ENCODE results near the gene PPP1R7. TPM values are rescaled to one million over a fixed set of nuclear protein-coding genes. Genes with fewer than 3 reads are reported as not detected.

Gene PPP1R7
- total and polyA plus RNA-seq, 4 donors: 18.0 to 45.8 (median 29.0) TPM

GRCh38 chr2:241125626-241126025, 24.6 kb upstream of the PPP1R7 start:
- Histone ChIP-seq H3K27ac (ENCODE audit: low read depth in 1 of 2, low read length in 2 of 2) (no peak overlapping the region), H3K4me3 (ENCODE audit: low read depth in 1 of 3, low read length in 3 of 3) (no peak overlapping the region), H3K4me1 (ENCODE audit: control insufficient read depth in 4 of 4, insufficient read depth in 4 of 4, low read length in 3 of 4) (peaks cover 0 to 4% (median 2%) of the 10 kb centered on the region in 4 donors), H3K27me3 (ENCODE audit: control insufficient read depth in 4 of 4, insufficient read depth in 4 of 4, low read length in 3 of 4) (no peaks in the 10 kb centered on the region), H3K9me3 (ENCODE audit: control insufficient read depth in 4 of 4, low read length in 3 of 4) (no peaks in the 10 kb centered on the region), H3K9ac (ENCODE audit: low read depth in 1 of 2, low read length in 2 of 2) (no peak overlapping the region), H3K36me3 (ENCODE audit: control insufficient read depth in 4 of 4, insufficient read depth in 3 of 4, low read depth in 1 of 4, low read length in 3 of 4) (no peaks in the 10 kb centered on the region)
- TF ChIP-seq GABPA (IDR thresholded peaks at IDR 0.05 in 1 of 2, conservative IDR thresholded peaks at IDR 0.05 in 1 of 2): no peak
- TF ChIP-seq ZBTB33 (IDR thresholded peaks at IDR 0.05): no peak
- DNase-seq (ENCODE audit: low spot score): no peak
- whole genome bisulfite sequencing: 95% methylated on average over 13 of the region's 13 CpGs

DNA sequence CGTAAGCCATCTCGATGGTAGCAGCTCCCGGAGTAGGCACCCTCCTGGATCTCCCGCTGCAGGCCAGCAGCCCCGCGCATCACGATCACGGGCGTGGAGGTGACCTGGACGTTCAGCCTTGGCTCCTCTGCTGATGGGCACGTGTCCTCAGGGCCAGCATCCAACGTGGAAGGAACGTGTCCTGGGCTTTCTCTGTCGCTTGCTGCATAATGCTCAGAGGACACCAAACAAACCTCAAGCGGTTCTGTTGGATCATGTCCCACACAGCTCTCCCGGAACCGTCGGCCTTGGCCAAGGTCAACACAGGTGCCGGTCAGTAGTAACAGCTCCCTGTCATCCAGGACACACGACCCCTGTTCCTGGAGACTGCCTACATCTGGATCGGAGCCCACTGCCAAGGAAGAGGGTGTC, 24.1 kb upstream of the PPP1R7 start:
- TF ChIP-seq GABPA (IDR thresholded peaks at IDR 0.05 in 1 of 2, conservative IDR thresholded peaks at IDR 0.05 in 1 of 2): no peak
- TF ChIP-seq, protein P1, sequence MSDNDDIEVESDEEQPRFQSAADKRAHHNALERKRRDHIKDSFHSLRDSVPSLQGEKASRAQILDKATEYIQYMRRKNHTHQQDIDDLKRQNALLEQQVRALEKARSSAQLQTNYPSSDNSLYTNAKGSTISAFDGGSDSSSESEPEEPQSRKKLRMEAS (IDR thresholded peaks at IDR 0.05): no peak
- WGBS: 62% methylated on average over 21 of the region's 21 CpGs
- Histone ChIP-seq H3K4me3 (ENCODE audit: low read depth in 1 of 3, low read length in 3 of 3) (no peak overlapping the region), H3K9ac (ENCODE audit: low read depth in 1 of 2, low read length in 2 of 2) (no peak overlapping the region), H3K9me3 (ENCODE audit: control insufficient read depth in 4 of 4, low read length in 3 of 4) (no peaks in the 10 kb centered on the region), H3K27me3 (ENCODE audit: control insufficient read depth in 4 of 4, insufficient read depth in 4 of 4, low read length in 3 of 4) (no peaks in the 10 kb centered on the region), H3K4me1 (ENCODE audit: control insufficient read depth in 4 of 4, insufficient read depth in 4 of 4, low read length in 3 of 4) (peaks cover 0 to 4% (median 2%) of the 10 kb centered on the region in 4 donors), H3K36me3 (ENCODE audit: control insufficient read depth in 4 of 4, insufficient read depth in 3 of 4, low read depth in 1 of 4, low read length in 3 of 4) (no peaks in the 10 kb centered on the region), H3K27ac (ENCODE audit: low read depth in 1 of 2, low read length in 2 of 2) (no peak overlapping the region)
- DNase-seq (ENCODE audit: low spot score): no peak

DNA sequence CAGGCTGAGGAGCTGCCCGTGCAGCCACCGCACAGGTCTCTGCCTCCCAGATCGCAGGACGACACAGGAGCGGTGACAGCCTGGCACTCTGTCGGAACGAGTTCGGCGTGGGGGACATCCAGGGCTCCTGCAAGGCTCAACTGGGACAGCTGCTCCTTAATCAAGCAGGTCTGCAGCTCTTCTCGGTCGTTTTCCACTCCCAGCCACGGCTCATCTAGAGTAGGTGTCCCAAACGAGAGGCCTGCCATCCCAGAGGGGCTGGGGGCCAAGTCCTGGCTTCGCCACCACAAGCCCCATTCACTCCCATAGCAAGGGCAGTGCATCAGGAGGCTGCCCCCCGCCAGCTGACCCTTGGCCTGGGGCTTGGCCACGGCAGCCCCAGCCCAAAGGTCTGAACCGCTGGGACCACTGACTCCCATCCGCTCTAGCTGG, 23.5 kb upstream of the PPP1R7 start:
- no peaks in the 10 kb centered on the region for H3K9me3 ChIP-seq (ENCODE audit: control insufficient read depth in 4 of 4, low read length in 3 of 4)
- H3K36me3 ChIP-seq (ENCODE audit: control insufficient read depth in 4 of 4, insufficient read depth in 3 of 4, low read depth in 1 of 4, low read length in 3 of 4): no peaks in the 10 kb centered on the region
- H3K27ac ChIP-seq (ENCODE audit: low read depth in 1 of 2, low read length in 2 of 2): no peak overlapping the region
- no peak overlapping the region for H3K9ac ChIP-seq (ENCODE audit: low read depth in 1 of 2, low read length in 2 of 2)
- DNase-seq (ENCODE audit: low spot score): no peak
- peaks cover 0 to 4% (median 2%) of the 10 kb centered on the region in 4 donors for H3K4me1 ChIP-seq (ENCODE audit: control insufficient read depth in 4 of 4, insufficient read depth in 4 of 4, low read length in 3 of 4)
- H3K27me3 ChIP-seq (ENCODE audit: control insufficient read depth in 4 of 4, insufficient read depth in 4 of 4, low read length in 3 of 4): no peaks in the 10 kb centered on the region
- 97% methylated on average over 18 of the region's 18 CpGs for WGBS
- no peak overlapping the region for H3K4me3 ChIP-seq (ENCODE audit: low read depth in 1 of 3, low read length in 3 of 3)
- TF ChIP-seq CTCF (IDR thresholded peaks at IDR 0.05; ENCODE audit: low read depth, low read length, missing input control): no peak
- TF ChIP-seq JUND (IDR thresholded peaks at IDR 0.05): no peak
- TF ChIP-seq HNF4A (conservative IDR thresholded peaks at IDR 0.05): no peak
- TF ChIP-seq FOXA2 (IDR thresholded peaks at IDR 0.05): no peak
- TF ChIP-seq SP1 (IDR thresholded peaks at IDR 0.05): no peak

GRCh38 chr2:241128266-241128665, 22.0 kb upstream of the PPP1R7 start:
- peaks cover 0 to 4% (median 2%) of the 10 kb centered on the region in 4 donors for H3K4me1 ChIP-seq (ENCODE audit: control insufficient read depth in 4 of 4, insufficient read depth in 4 of 4, low read length in 3 of 4)
- no peaks in the 10 kb centered on the region for H3K36me3 ChIP-seq (ENCODE audit: control insufficient read depth in 4 of 4, insufficient read depth in 3 of 4, low read depth in 1 of 4, low read length in 3 of 4)
- H3K4me3 ChIP-seq (ENCODE audit: low read depth in 1 of 3, low read length in 3 of 3): no peak overlapping the region
- H3K9ac ChIP-seq (ENCODE audit: low read depth in 1 of 2, low read length in 2 of 2): no peak overlapping the region
- H3K27me3 ChIP-seq (ENCODE audit: control insufficient read depth in 4 of 4, insufficient read depth in 4 of 4, low read length in 3 of 4): no peaks in the 10 kb centered on the region
- DNase-seq (ENCODE audit: low spot score): no peak
- WGBS: 95% methylated on average over 8 of the region's 8 CpGs
- H3K9me3 ChIP-seq (ENCODE audit: control insufficient read depth in 4 of 4, low read length in 3 of 4): no peaks in the 10 kb centered on the region
- no peak overlapping the region for H3K27ac ChIP-seq (ENCODE audit: low read depth in 1 of 2, low read length in 2 of 2)
- TF ChIP-seq FOXA2 (IDR thresholded peaks at IDR 0.05): no peak
- TF ChIP-seq HNF4G (IDR thresholded peaks at IDR 0.05): no peak
- no peak for TF ChIP-seq GABPA (IDR thresholded peaks at IDR 0.05 in 1 of 2, conservative IDR thresholded peaks at IDR 0.05 in 1 of 2)
- no peak for TF ChIP-seq NR2F2 (IDR thresholded peaks at IDR 0.05)
- TF ChIP-seq RAD21 (IDR thresholded peaks at IDR 0.05): no peak
- no peak for TF ChIP-seq YY1 (IDR thresholded peaks at IDR 0.05)
- no peak for TF ChIP-seq FOXA1 (IDR thresholded peaks at IDR 0.05)
- TF ChIP-seq EGR1 (IDR thresholded peaks at IDR 0.05; ENCODE audit: low read depth in 2 of 2): no peak
- no peak for TF ChIP-seq SP1 (IDR thresholded peaks at IDR 0.05)
- no peak for TF ChIP-seq CTCF (IDR thresholded peaks at IDR 0.05; ENCODE audit: low read depth, low read length, missing input control)

Data from liver (tissue), 9 donors.